DMS53 (cell line): ENCODE results near the gene UNC13A.

Source experiments
- DNase-seq: peaks from one replicate; lab custom pipeline; 2025; lab: John Stamatoyannopoulos, UW

UNC13A gene

DNA sequence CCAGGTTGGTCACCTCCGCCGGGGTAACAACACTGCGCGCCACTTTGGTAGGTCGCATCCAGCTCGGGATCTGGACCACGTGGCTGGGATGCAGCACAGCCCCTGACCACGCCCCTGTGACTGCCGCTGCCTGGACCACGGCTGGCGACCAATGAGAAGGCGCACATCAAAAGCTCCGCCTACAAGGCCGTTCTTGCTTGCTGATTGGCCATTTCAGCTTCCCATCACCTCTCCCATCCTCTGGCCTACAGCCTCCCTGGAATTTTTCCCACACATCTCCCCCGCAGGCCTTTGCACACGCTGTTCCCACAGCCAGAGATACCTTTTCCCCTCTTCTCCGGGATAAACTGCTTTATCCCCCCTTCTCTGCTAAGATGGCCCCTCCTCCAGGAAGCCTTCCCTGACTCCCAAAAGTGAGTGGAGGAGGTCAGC is 18.6 kb upstream of the UNC13A start:
- no peak for DNase-seq

DNA sequence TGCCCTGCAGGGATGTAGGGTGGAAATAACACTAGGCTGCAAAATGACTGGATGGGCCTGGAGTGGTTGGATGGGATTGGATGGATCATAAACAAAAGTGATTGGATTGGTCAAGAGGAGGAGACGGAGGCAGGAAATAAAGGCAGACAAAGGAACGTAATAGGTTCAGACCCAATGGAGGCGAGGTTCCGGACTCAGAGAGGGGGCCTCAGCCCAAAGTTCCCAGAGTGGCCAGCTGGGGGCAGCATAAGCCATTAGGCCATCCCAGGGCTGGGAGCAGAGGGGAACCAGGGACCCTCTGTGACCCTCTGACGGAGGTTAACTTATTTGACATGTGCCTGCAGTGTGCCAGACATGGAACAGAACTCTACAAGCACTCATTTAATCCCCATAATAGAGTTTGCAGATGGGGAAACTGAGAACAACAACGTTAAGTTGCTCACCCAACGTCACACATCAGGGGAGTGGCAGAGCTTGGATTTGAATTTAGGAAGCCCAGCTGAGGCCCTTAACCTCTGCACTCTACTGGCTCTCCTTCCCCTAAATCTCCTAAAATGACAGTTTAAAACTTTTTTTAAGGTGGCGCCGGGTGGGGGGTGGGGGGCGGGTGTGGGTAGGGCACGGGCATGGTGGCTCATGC is 15.8 kb upstream of the UNC13A start:
- peak; percentile 28 for DNase-seq

DNA sequence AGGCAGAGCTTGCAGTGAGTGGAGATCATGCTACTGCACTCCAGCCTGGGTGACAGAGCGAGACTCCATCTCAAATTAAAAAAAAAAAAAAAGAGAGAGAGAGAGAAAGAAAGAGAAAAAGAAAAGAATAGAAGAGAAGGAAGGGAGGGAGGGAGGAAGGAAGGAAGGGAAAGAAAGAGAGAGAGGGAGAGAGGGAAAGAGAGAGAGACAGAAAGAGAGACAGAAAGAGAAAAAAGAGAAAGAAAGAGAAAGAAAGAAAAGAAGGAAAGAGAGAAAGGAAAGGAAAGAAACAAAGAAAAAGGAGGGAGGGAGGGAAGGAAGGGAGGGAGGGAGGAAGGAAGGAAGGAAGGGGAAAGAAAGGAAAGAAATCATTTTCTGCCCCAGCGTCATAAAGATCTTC is 7.0 kb upstream of the UNC13A start:
- no peak for DNase-seq

DNA sequence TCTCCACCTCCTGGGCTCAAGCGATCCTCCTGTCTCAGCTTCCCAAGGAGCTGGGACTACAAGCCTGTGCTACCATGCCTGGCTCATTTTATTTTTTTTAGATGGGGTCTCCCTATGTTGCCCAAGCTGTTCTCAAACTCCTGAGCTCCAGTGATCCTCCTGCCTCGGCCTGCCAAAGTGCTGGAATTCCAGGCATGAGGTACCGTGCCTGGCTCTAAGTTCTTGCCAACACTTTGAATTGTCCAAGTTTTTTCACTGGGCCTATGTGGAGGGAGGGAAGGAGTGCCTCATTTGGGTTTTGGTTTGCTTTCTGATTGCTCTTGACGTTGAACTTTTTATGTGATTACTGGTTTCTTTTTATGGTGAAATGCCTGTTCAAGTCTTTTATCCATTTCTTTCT is 4.4 kb upstream of the UNC13A start:
- no peak for DNase-seq

DNA sequence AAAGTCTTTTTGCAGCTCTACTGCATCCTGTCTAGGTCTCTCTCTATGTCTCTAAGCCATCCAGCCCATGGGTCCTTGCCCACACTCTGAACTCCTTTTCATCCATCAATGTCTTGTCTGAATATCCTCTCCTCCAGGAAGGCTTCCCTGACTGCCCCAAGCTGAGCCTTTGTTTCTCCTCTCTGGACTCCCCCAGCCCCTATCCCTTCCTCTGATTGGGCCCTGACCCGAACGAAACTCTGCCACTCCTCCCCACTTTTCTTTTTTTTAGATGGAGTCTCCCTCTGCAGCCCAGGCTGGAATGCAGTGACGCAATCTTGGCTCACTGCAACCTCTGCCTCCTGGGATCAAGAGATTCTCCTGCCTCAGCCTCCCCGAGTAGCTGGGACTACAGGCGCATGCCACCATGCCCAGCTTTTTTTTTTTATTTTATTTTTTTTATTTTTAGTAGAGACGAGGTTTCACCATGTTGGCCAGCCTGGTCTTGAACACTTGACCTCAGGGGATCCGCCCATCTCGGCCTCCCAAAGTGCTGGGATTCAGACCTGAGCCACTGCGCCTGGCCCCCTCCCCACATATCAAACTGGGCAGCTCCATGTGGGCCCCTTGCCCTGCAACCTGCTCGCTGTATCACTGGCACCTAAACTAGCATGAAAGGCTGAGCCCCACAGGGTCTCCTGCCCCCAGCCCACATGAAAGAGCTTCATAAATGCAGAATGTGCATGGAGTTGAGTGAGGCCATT is 870 bp upstream of the UNC13A start:
- no peak for DNase-seq

DNA sequence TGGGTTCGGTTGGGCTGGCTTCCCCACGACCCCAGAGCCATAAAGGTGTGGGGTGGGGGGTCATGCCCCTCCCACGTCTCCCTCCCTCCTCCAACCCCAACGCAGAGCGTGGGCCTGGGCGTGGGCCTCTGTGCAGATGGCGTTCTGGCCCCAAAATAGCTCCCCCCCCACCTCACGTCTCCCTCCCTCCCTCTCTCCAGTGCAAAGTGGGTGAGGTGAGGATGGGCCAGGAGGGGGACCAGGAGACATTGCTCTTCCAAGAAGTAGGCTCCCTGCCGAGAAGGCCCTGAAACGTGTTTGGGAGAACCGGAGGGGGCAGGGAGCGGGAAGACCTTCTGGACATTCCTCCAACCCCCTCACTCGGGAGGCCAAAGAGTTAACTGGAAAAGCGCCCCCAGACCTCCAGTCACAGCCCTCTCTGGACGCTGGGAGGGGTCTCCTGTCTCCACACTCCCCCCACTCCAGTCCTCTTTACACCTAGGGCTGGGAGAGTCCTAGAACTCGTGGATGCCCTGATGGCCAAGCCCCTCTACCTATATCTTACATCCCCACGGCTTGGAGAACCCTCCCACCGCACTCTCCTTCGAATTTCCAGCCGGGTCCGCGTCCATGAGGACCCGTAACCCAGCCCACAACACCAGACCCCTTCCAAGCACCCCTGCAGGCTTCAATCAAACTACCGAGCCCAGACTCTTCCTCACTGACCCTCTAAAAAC is 855 bp downstream of the UNC13A start:
- peak; percentile 42 for DNase-seq

DNA sequence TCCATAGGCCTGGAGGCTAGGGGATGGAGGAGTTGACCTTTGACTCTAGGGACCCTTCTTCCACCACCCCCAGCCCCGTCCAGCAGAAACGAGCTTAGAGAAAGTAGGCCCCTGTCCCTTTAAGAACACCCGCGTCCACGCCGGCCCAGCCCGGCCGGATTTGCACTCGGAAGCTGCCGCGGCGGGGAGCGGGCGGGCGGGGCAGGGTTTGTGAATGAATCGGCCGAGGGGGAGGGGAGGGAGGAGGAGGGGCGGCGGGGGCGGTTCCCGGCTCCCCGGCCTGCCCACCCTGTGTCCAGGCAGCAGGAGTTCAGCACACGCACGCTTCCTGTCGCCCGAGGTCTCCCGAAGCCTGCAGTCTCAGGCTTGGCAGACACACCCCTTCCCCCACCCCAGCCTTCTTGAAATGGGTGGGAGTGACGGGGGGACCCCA is 1.5 kb downstream of the UNC13A start:
- peak; percentile 75 for DNase-seq

DNA sequence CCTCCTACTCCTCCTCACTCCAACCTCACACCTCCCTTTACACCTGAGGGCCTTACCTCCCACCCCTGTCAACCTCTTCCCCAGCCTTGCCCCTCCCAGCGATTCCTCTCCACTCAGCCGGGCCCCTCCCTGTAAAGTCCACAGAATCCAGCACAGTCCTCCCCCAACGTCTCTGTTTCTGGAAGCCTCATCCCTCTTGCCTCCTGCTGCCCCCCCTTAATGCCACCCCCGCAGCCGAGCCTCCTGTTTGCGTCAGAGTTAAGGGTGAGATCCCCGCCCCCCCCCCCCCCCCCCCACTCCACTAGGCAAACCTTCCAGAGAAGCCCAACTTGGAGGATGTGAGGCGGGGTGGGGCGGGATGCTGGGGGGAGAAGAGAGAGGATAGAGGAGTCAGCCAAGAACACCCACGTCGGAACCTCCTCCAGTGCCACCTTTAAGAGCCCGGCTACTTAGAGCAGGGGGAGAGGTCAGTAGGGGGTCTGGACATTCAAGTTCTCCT is 2.1 kb downstream of the UNC13A start:
- DNase-seq = no peak

DNA sequence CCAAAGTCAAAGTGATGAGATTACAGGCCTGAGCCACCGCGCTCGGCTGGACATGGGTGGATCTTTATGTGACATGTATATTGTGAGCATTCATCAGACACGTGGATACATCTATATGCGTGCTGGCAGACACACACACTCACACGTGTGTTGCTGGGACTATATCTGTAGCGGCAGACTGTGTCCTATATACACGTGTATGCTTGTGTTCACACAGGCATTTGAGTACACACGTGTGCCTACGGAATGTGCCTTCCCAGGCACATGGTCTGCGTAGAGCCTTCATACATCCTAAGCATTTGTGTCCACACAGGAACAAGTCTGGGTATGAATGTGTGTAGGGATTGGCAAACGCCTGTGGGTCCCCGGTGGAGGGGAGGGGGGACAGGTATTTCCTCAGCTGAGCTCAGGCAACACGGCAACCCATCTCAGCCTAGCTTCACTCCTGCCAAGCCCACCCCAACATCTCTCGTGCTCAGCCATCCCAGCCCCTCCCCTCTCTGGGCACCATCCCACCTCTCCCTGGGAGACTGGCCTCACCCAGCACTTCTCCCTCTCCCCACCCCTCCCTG is 2.6 kb downstream of the UNC13A start:
- DNase-seq = no peak

DNA sequence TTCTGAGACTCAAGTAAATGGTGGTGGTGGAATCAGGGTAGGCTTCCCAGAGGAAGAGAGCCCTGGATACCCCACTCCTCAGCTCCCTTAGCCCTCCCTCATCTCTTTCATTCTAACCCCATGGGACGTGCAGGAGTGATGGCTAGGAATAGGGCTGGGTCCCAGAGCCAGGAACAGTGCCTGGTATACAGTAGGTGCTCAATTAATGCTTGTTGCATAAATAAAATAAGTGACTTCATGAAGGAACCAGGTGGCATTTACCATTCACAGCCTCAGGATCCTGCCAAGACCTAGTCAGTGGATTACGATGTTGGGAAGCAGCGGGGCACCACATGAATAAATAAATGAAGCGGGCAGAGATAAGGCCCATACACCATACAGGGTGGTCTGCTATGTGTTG is 3.9 kb downstream of the UNC13A start:
- no peak for DNase-seq

DNA sequence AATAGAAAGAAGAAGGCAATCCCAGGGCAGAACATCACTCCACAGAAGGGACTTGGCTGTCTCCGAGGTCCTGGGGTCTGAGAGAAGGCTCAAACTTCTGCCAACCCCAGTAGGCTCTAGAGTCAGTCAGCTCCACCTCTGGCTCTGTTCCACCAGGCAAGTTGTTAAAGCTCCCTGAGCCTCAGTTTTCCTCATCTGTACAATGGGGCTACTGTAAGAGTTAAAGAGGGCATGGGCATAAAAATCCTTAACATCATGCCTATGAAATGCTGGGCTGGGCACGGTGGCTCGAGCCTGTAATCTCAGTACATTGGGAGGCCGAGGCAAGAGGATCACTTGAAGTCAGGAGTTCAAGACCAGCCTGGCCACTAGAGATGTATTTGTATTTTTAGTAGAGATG is 5.1 kb downstream of the UNC13A start:
- no peak for DNase-seq

DNA sequence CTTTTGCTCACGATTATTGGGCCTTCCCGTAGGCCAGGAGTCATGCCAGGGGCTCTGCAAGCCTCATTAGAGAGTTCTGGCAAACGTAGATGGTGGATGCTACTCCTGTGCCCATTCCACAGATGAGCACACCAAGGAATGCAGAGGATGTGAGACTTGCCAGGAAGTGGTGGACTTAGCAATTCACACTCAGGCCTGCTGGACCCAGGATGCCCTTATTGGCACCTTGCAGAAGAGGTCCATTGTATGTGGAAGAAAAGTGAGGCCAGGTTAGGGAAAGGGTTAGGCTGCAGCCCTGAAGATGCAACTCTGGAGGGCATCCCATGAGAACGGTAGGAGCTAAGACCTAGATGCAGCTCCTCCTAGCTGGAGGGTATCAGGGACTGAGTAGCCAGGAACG is 5.9 kb downstream of the UNC13A start:
- no peak for DNase-seq

DNA sequence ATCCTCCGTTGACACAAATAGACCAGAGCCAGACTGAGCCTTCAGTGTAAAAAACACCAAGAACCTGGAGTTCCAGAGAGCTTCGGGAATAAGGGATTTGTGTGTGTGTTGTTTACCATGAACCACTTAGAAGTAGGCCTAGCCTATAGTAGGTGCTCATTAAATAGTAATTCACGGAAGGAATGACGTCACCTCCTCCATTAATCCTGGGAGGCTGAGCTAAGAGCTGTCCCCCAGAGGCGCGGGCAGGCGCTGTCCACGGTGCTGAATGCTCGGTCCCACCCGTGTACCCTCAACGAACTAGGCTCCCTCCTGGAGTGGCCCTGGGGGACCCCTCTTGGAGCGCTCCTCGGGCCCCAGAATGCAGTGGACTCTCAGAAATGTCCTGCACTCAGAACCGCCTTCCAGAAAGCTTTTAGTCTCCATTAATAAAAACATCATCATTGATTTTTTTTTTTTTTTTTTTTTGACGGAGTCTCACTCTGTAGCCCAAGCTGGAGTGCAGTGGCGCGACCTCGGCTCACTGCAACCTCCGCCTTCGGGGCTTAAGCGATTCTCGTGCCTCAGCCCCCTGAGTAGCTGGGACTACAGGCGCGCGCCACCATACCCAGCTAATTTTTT is 6.5 kb downstream of the UNC13A start:
- DNase-seq = no peak

DNA sequence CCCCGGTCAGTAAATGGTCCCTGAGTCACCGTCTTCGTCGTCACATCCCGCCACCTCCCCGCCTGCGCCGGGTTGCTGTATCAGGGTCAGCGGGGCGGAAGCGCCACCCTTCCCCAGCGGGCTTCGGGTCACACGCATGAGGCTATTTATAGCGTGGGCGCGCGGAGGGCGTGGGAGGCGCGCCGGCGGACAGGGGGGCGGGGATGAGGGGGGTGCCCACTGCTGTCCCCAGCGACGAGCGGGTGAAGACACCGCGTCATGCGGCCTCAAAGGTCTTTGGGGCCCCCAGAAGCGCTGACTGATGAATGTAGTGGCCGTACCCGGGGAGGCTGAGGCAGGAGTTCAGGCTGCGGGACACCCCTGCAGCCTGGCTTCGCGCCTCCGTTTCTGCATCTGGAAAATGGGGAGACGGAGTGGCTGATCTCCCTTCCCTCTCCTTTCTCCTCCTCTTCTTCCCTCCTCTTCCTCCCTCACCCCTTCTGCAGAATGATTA is 7.9 kb downstream of the UNC13A start:
- no peak for DNase-seq

DNA sequence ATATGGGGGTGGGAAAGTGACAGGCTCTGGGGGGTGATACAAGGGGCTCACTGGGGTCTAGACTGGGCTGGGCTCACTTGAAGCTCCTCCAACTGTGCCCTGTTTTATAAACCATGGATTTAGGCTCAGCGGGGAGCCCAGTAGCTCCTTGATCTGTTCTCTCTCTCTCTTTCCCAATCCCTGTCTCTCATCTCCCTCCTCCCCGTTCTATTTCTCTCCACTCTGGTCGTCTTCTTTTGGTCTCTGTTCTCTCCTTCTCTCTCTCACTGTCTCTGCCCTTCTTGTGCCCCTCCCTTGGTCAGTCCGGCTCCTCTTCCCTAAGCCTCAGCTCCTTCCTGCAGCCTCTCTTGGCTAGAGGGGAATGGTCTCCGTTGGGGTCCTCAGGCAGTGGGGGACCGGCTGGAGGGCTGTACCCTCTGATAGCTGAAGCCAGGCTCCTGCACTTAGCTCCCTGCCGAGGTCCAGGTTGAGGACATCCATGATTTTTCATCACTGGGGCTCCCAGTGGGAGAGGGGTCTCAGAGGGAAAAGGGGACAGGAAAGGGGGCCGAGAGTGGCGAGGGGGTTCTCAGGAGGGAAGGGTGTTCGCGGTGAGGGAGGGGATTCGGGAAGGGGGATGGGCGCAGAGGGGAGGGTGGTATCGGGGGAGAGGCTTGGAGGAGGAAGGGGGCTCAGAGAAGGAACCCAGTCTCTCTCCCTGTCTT is 8.5 kb downstream of the UNC13A start:
- no peak for DNase-seq

DNA sequence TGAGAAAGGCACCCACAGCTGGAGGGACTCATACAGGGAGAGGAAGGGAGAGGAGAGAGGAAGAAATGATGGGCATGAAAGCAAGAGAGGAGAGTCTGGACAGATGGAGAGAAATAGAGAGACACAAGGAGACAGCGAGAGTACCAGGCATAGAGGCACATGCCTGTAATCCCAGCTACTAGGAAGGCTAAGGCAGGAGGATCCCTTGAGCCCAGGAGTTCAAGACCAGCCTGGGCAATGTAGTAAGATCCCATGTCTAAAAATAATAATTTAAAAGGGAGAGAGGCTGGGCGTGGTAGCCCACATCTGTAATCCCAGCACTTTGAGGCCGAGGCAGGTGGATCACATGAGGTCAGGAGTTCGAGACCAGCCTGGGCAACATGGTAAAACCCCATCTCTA is 9.3 kb downstream of the UNC13A start:
- no peak for DNase-seq

DNA sequence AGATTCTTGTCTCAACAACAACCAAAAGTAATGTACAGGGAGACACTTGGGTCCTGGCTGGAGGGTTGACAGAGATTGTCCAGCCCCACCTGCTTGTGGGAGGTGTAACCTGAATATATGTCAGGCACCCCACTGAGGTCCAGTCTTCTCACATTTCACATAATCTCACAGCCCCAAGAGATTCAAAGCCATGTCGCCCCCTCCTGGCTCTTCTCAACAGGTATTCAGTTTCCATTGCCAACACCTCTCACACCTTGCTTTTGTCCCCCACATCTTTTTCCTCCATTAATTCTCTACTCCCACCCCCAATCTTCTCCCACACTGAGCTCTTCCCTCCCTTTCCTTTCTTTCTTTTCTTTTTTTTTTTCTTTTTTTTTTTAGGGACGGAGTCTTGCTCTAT is 11.2 kb downstream of the UNC13A start:
- peak; percentile 23 for DNase-seq

DNA sequence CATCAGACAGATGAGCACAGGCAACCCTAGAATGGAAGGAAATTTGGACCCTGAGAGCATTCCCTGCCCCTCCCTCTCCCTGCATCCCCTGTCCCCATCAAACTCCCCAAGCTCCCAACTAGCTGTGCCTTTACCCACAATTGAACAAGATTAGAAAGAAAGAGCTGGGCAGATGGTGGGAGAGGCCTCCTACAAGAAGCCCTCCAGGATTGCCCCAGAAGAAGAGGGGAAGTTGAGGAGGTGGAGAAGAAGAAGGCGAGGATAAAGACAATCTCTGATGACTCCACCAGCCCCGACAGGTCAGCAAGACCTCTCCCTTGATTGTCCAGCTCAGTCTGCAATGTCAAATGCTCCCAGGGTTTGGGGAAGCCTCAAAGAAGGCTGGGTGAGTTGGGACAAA is 11.9 kb downstream of the UNC13A start:
- DNase-seq = no peak

DNA sequence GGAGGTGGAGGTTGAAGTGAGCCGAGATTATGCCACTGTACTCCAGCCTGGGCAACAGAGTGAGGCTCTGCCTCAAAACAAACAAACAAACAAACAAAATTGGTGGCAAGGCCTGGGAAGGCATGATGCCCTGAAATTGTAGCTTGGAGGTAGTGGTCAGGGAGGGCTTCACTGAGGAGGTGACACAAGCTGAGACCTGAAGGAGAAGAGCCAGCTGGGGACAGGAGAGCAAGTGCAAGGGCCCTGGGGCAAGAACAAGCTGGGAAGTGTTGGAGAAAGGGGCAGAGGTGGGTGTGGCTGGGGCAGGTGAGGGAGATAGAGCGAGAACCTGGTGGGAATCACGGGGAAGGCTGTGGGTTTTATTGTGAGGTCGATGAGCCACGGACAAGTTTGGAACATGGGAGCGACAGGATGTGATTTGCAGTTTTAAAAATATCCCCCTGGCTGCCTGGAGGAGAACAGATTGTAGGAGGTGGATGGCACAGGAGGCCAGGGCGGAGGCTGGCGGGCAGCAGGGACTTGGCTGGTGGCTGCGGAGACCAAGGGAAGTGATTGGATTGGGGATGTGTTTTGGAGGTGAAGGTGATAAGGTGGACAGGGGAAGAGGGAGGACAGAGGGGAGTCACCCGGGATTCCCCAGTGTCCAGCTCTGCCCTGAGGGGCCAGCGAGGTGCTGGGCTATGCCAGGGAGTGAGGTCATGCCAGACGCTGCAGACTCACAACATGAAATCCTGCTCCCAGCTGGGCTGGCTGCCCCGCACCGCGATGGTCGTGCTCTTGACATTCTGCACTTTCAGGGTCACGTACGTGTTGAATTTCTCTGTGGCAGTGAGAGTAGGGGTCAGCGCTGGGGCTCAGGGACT is 14.0 kb downstream of the UNC13A start:
- DNase-seq = no peak

DNA sequence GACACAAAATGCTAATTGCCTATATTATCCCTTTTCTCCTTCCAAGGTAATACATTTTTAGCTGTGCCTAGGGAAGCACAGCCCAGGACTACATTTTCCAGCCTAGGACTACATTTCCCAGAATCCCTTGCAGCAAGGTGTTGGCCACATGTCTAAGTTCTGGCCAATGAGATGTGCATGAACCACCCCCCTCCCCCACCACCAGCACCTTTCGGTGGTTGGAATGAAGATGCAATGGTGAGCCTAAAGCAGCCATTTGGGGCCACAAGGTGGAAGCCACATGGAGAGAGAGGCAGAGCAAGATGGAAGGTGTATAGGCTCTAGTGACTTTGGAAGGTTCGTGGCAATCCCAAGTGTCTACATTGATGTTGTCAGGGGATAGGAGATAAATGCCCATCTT is 16.2 kb downstream of the UNC13A start:
- DNase-seq = peak; percentile 65
